G401 (cell line): ENCODE data around the gene HRK. TPM values are rescaled to one million over a fixed set of nuclear protein-coding genes. Genes with fewer than 3 reads are reported as not detected.

ENCODE experiments used
- DNase-seq: peaks from one replicate; pipeline ENCODE4 v3.0.0-alpha.2; 2015; ENCODE audit warnings: low spot score
- in situ Hi-C: cut with HindIII; loops from 2 replicates; pipeline ENCODE4 v1.10.0; 2016; ENCODE audit warnings: low sequenced_read_pairs, mixed read lengths
- total RNA-seq: library from RNA; depleted of rRNA; stranded (reverse); fragments of >200 nt; shearing (Covaris generic); gene quantifications from 2 replicates; pipeline ENCODE4 v1.2.3, GENCODE V29; 2014

HRK gene
- total RNA-seq, 1 experiment from 2014 or later, result 8.9 TPM

DNA sequence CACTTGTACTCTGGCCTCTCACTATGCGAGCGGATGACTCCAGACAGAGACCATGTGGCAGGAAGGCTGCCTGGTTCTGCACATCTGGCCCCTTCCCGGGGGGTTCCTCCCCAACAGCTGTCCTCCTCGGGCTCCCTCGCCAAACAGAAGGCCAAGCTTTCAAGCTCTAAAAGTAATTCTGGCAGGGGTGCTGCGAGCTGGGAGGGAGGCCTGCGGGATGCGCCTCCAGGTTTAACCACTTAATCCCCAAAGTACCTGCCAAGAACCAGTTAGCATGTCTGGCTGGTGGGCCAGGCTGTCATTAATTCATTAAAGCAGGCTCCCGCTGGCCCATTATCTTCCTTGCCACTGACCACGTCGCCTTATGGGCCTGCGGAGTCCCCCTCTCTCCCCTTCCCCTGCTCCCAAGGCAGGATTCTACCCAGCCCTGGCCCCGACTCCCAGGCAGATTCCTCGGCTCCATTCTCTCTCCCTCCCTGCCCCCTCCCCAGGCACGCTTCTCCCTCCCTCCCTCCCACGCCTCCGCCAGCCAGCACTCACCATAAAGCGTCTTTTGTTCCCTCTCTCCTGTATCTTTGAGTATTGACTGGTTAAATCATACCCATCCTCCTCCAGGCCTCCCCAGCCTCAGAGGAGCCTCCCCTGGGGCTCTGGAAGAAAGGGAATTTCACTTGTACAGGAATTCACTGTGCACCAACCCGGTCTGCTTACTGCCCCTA is 4.9 kb downstream of the HRK start:
- in situ Hi-C loops, result no loop called here
- DNase-seq, result no peak

- in situ Hi-C loops, result no loop called here
- DNase-seq, result no peak
Measured at GRCh38 chr12:116874324-116874995, 6.8 kb downstream of the HRK start.

GRCh38 chr12:116870306-116870705 is 10.9 kb downstream of the HRK start:
- no peak for DNase-seq
- in situ Hi-C loops, result no loop called here

GRCh38 chr12:116867523-116867922 is 13.7 kb downstream of the HRK start:
- no peak for DNase-seq
- in situ Hi-C loops, result no loop called here

DNA sequence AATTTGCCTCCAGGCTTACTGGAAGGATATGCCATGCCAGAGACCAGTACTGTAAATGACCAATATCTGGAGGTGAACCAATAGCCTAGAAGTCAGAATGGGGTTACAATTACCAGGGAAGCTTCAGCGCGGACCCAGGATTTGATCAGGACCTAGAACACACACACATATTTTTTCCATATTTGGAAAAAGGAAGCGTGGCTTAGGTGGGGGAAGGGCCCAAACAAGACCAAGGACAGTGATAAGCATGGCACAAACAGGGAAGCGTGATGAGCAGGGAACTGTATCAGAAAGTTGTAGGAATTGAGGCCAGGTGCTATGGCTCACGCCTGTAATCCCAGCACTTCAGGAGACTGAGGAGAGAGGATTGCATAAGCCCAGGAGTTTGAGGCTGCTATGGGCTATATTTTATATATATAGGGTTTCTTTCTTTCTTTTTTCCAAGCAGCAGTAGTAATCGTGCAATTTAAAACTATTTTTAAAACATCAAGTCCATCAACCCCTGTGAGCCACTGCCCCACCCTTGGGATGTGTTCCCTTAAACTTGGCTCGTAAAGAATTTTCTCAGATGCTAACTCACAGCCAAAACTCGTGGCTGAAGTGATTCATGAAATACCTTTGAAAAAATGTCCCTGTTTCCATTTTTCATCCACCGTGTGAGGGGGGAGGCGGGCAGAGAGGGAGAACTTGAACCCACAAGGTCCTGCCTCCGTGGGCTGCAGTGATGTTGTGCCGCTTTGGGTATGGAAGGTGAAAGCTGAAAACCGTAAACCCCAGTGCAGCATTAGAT is 16.7 kb downstream of the HRK start:
- DNase-seq, result no peak
- in situ Hi-C loops, result no loop called here

DNA sequence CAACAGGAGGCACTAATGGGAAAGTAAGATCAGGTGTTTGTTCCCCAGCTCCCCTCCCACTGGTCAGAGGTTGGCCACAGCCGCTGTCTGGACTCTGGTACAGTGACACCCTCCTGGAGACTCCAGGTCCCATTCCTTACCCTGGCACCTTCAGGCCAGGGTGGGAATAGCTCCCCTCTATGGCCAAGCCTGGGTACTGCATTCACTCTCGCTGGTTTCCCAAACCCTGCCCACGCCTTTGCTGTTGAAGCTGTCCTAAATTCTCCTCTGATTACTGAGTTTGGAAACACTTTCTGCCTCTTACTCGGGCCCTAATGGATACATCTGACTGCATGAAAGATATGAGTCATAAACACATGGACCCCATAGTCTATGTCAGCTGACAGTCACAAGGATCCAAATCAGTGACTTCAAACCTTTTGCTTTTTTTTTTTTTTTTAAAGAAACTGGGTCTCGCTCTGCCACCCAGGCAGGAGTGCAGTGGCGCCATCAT is 17.9 kb downstream of the HRK start:
- in situ Hi-C loops, result no loop called here
- DNase-seq, result no peak

DNA sequence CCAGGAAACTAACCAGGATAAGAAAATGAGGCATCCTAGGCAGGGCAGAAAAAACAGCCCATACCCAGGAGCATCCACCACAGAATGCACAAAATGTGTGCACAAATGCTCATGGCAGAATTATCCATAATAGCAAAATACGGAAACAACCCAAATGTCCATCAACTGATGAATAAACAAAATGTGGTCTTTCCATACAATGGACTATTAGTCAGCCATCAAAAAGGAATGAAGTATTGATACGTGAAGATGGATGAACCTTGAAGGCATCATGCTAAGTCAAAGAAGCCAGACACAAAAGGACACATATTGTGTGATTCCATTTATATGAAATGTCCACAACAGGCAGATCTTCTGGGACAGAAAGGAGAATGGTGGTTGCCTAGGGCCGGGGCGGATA is 19.1 kb downstream of the HRK start:
- DNase-seq, result no peak
- in situ Hi-C loops, result no loop called here

GRCh38 chr12:116861320-116861719 is 19.9 kb downstream of the HRK start:
- DNase-seq, result no peak
- in situ Hi-C loops, result no loop called here

- in situ Hi-C loops, result no loop called here
Measured at GRCh38 chr12:116860263-116860662, 21.0 kb downstream of the HRK start.

DNA sequence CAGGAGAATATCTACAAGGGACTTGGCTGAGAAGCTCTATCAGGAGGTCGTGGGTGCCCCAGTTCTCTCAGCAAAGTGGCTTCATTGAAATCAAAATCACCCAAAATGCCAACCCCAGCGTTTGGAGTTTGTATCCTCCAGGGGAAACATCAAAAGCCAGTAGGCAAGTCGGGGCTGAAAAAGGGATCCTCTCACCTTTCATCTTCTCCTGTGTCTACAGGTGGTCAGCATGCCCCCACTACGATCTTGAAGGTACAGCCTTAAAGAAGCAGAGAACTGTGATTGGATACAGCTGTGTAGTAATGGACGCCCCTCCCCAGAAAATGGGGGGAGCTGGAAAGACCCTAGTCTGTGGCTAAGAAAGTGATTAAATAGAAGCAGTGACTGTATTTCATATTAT is 22.2 kb downstream of the HRK start:
- in situ Hi-C loops, result no loop called here

More at GRCh38 chr12:116860263-116860662, 21.0 kb downstream of the HRK start:
- DNase-seq, result no peak

GRCh38 chr12:116856729-116857128 is 24.5 kb downstream of the HRK start:
- DNase-seq, result no peak
- in situ Hi-C loops, result no loop called here

More for the DNA sequence above, 22.2 kb downstream of the HRK start:
- no peak for DNase-seq

DNA sequence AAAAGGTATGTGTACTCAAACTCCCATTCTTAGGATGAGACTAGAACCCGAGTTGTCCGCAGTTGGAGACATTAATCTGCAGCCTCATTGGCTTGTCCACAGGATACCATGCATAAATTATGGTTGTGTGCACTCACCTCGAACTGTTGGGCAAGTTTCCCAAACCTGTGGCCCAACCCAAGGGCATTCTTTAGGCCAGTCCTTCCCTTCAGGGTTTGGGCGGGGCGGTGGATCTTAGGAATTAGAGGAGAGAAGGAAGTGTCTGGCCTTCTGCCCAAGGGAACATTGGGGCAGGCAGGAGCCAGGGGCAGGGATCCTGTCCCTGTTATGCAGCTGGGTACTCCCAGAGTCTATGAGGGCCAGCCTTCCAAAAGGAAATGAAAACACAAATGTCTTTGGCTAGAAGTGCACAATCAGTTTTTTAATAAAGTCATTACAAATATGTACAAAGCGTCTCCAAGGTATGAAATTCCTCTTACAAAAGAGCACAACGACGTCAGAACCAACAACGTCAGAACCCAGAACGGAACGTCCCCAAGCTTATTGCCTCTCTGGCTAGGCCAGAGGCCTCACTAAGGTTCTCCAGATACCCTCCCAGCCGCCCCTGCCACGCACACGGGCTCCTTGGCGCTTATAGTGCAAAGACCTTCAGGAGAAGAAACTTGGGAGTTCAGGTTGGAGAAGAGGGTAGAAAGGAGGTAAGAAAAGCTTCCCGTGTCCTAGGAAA is 25.3 kb downstream of the HRK start:
- in situ Hi-C loops, result no loop called here
- no peak for DNase-seq

DNA sequence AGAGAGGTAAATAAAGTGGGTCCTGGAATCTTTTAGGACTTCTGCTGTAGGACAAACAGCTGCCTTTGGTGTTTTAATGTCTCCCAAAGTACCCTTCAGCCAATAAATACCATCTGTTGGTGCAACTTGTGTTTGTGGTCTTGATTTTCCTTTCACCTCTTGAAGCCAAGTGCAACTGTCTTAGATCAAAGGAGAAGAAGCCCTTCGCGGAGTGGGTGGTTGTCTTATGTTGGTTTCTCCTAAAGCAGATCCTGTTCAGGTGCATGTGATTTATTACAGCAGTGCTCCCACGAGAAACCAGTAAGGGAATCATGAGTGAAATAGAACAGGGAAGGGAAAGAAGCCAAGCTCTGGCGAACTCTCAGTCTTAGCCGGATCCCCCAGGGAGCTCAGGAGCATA is 27.7 kb downstream of the HRK start:
- in situ Hi-C loops, result no loop called here
- no peak for DNase-seq

- DNase-seq, result no peak
- in situ Hi-C loops, result no loop called here
Measured at GRCh38 chr12:116852303-116852702, 28.9 kb downstream of the HRK start.

GRCh38 chr12:116849216-116849615 is 32.0 kb downstream of the HRK start:
- in situ Hi-C loops, result no loop called here
- no peak for DNase-seq

DNA sequence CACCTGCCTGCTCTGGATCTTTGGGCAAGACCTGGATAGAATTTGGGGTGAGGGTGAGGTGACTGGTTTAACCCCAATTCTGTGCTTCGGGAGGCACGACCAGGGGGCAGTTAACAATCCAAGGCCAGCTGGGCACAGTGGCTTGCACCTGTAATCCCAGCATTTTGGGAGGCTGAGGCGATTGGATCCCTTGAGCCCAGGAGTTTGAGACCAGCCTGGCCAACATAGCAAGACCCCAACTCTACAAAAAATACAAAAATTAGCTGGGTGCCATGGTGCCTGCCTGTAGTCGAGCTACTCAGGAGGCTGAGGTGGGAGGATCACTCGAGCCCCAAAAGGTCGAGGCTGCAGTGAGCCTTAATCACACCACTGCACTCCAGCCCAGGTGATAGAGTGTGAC is 38.2 kb downstream of the HRK start:
- DNase-seq, result no peak
- in situ Hi-C loops, result no loop called here

- in situ Hi-C loops, result no loop called here
- DNase-seq, result no peak
Measured at GRCh38 chr12:116839287-116839830, 41.9 kb downstream of the HRK start.

DNA sequence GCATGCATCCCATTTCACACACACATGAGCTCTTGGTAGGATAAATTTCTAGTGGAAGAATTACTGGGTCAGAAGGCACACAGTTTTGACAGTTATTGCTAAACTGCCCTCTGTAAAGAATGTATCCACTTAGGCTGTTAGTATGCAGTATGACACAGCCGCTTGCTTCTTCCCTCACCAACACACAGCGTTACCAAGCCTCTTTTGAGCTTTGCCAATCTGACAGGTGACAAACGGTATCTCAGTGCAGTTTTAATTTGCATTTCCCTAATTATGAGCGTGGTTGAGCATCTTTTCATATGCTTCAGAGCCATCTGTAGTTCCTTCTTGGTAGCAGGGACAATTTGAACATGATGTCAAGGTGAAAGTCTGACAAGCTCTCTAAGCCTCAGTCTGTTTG is 42.9 kb downstream of the HRK start:
- no peak for DNase-seq
- in situ Hi-C loops, result no loop called here

- in situ Hi-C loops, result no loop called here
- DNase-seq, result no peak
Measured at GRCh38 chr12:116837097-116837496, 44.1 kb downstream of the HRK start.
